Renal pelvis (tissue), 4 donors: ENCODE data around the gene SUMO4. TPM values are rescaled to one million over a fixed set of nuclear protein-coding genes. Genes with fewer than 3 reads are reported as not detected.

Experiments
- DNase-seq: peaks from one replicate; pipeline ENCODE4 v3.0.0-alpha.2; 2013
- polyA plus RNA-seq, 3 donors: library from polyadenylated mRNA; unstranded; fragments of 120-200 nt; gene quantifications; one replicate each; pipeline ENCODE4 v1.2.1, GENCODE V29; 2013; ENCODE audit not compliant: insufficient read length in 3 of 3

The SUMO4 gene
- polyA plus RNA-seq, 3 donors = 0.55 to 1.4 (median 0.73) TPM

DNA sequence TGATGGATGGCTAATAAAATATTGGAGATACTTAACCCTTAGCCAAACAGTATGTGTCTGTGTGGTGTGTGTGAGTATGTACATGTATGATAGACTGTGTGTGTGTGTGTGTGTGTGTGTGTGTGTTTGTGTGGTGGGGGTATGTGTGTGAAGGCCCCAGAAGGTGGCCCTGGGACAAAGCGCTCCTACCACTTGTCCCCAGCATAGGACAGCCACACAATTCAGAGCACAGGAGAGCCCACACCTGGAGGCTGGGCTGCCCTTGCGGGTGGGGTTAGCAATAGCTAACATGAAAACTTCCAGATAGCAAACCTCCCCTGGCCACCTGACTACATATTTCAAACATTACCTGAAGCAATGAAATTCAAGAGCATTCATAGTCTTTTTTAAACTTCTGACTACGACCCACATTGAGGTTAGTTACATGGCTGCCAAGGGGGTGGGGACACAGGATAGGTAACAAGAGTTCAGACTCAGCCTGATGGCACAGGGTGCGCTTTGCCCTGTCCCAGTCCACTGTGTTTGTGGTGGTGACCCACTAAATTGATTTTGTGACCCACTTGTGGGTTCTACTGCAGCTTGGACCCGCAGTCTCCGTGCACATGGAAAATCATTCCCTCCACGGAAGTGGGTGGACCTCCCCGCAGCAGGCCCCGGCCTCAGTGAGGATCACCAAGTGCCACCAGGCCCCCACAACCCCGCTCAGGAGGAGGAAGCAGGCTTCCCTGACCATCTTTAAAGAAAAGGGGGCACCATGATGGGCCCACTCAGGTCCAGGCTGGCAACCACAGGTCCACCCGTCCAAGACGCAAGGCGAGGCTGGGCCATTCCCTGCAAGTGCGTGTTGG is 50.0 kb downstream of the SUMO4 start:
- DNase-seq = no peak

Other genes with a start within 250 kb of the SUMO4 start
- 10 to 100 TPM; 81.5 to 86.3 (median 84.1) TPM for gene TAB2, start 82.5 kb upstream of the SUMO4 start, polyA plus RNA-seq
- under 1 TPM; 0.27 to 0.65 (median 0.29) TPM for gene ZC3H12D, start 84.8 kb downstream of the SUMO4 start, polyA plus RNA-seq
- 10 to 100 TPM; 49.5 to 57.1 (median 52.2) TPM for gene PPIL4, start 145.8 kb downstream of the SUMO4 start, polyA plus RNA-seq
- gene GINM1, start 166.1 kb downstream of the SUMO4 start, polyA plus RNA-seq = 10 to 100 TPM; 72.9 to 96.1 (median 81.4) TPM
- 10 to 100 TPM; 27.0 to 32.4 (median 27.9) TPM for gene KATNA1, start 248.5 kb downstream of the SUMO4 start, polyA plus RNA-seq